Endothelial cell of umbilical vein (primary cell): ENCODE data around the gene GNRHR. TPM values are rescaled to one million over a fixed set of nuclear protein-coding genes. Genes with fewer than 3 reads are reported as not detected.

Experiments used
- BruUV-seq: library from RNA; stranded (reverse); fragments of 400-500 nt; replicated peaks from 2 replicates; lab custom pipeline; 2021; lab: Mats Ljungman, UMichigan
- CTCF ChIA-PET: fragments of 300-600, 350-600 bp; sonication (Branson Sonifier 250); formaldehyde crosslinking; loops from one replicate; lab custom pipeline; 2021; ENCODE audit warnings: antibody characterized with exemption, inconsistent platforms; lab: Charles Lee
- POLR2A ChIA-PET: fragments of 300-600, 350-600 bp; sonication (Branson Sonifier 250); formaldehyde crosslinking; loops from one replicate; lab custom pipeline; 2021; ENCODE audit warnings: antibody characterized with exemption, inconsistent platforms; lab: Charles Lee
- DNase-seq: peaks from one replicate; pipeline ENCODE4 v3.0.0-alpha.2; 2011; ENCODE audit warnings: low read depth, low spot score
- FAIRE-seq: peaks from 2 replicates; lab custom pipeline; 2011; peaks lifted over from hg19 to GRCh38; lab: Jason Lieb, UNC
- H2AFZ ChIP-seq: 2 replicates; pipeline ENCODE4 v1.6.0; 2012; ENCODE audit warnings: low read depth, low read length, control low read depth, inconsistent platforms
- H3K27ac ChIP-seq: 2 replicates; pipeline ENCODE4 v1.5.1; 2011; ENCODE audit warnings: low read depth, mild to moderate bottlenecking, control low read depth, low read length, moderate library complexity; ENCODE audit not compliant: insufficient read depth
- H3K27me3 ChIP-seq, 2 experiments: 2 replicates each; pipeline versions ENCODE4 v1.6.0 to v1.6.1; 2011; ENCODE audit warnings: low read length in 2 of 2, mixed read lengths in 1 of 2; ENCODE audit not compliant: control insufficient read depth in 2 of 2, insufficient read depth in 2 of 2
- H3K36me3 ChIP-seq, 2 experiments: 2 replicates in 1 of 2; 3 replicates in 1 of 2; pipeline ENCODE4 v1.5.1; 2011; ENCODE audit warnings: low read length in 2 of 2, mild to moderate bottlenecking in 1 of 2, moderate library complexity in 1 of 2; ENCODE audit not compliant: control insufficient read depth in 2 of 2, insufficient read depth in 2 of 2; ENCODE audit errors: extremely low read depth in 1 of 2
- H3K4me1 ChIP-seq: 3 replicates; pipeline ENCODE4 v1.5.1; 2011; ENCODE audit warnings: mild to moderate bottlenecking, low read length; ENCODE audit not compliant: control insufficient read depth, insufficient read depth; ENCODE audit errors: extremely low read depth
- H3K4me2 ChIP-seq: 2 replicates; pipeline ENCODE4 v1.6.1; 2011; ENCODE audit warnings: low read length, control low read depth, mixed read lengths; ENCODE audit not compliant: insufficient read depth
- H3K4me3 ChIP-seq, 3 experiments: fragments of 200-600 bp in 1 of 3; sonication (generic), shearing (Covaris generic) in 1 of 3; replicated peaks in 1 of 3; 2 replicates each; pipeline ENCODE4 v1.5.1; 2011 to 2016; ENCODE audit warnings: control low read depth in 3 of 3, low read length in 3 of 3, mild to moderate bottlenecking in 2 of 3, inconsistent platforms in 1 of 3, low read depth in 1 of 3, moderate library complexity in 1 of 3; ENCODE audit not compliant: insufficient read depth in 1 of 3
- H3K79me2 ChIP-seq: 2 replicates; pipeline ENCODE4 v1.6.0; 2012; ENCODE audit warnings: low read length, inconsistent platforms; ENCODE audit not compliant: control insufficient read depth, insufficient read depth
- H3K9ac ChIP-seq: replicated peaks from 2 replicates; pipeline ENCODE3; 2011; ENCODE audit warnings: low read length, control low read depth; ENCODE audit not compliant: insufficient read depth; ENCODE audit errors: extremely low read depth
- H3K9me1 ChIP-seq: replicated peaks from 3 replicates; pipeline ENCODE4 v1.6.0; 2011; ENCODE audit warnings: mild to moderate bottlenecking, low read length; ENCODE audit not compliant: control insufficient read depth, insufficient read depth; ENCODE audit errors: extremely low read depth
- H3K9me3 ChIP-seq: replicated peaks from 2 replicates; pipeline ENCODE4 v1.5.1; 2012; ENCODE audit warnings: low read length, inconsistent platforms; ENCODE audit not compliant: control insufficient read depth, insufficient read depth
- H4K20me1 ChIP-seq: replicated peaks from 2 replicates; pipeline ENCODE3; 2011; ENCODE audit warnings: mild to moderate bottlenecking, low read length; ENCODE audit not compliant: control insufficient read depth, insufficient read depth; ENCODE audit errors: extremely low read depth
- CTCF ChIP-seq, 2 donors: IDR thresholded peaks; 1 replicate in 1 of 2; 2 replicates in 1 of 2; pipeline ENCODE4 v1.5.1; 2011; ENCODE audit warnings: low read length in 2 of 2, mild to moderate bottlenecking in 2 of 2, moderate library complexity in 2 of 2, control low read depth in 1 of 2, inconsistent platforms in 1 of 2, low read depth in 1 of 2; ENCODE audit not compliant: insufficient read depth in 1 of 2; ENCODE audit errors: extremely low read depth in 1 of 2
- EZH2 ChIP-seq: IDR thresholded peaks from 2 replicates; pipeline ENCODE4 v1.6.1; 2012; ENCODE audit warnings: borderline replicate concordance, low read depth, mild to moderate bottlenecking, moderate library complexity, low read length, inconsistent platforms; ENCODE audit not compliant: severe bottlenecking
- FOS ChIP-seq: IDR thresholded peaks from 2 replicates; pipeline ENCODE4 v1.6.1; 2011; ENCODE audit warnings: mild to moderate bottlenecking, low read length, moderate library complexity, borderline replicate concordance; ENCODE audit not compliant: insufficient read depth
- GATA2 ChIP-seq: IDR thresholded peaks from 2 replicates; pipeline ENCODE4 v1.7.0; 2011; ENCODE audit warnings: low read depth, mild to moderate bottlenecking, moderate library complexity, mixed read lengths, low read length; ENCODE audit not compliant: insufficient read length, insufficient read depth
- JUN ChIP-seq: IDR thresholded peaks from 2 replicates; pipeline ENCODE4 v1.6.1; 2011; ENCODE audit warnings: borderline replicate concordance, low read depth; ENCODE audit not compliant: insufficient read length, insufficient read depth
- POLR2A ChIP-seq: IDR thresholded peaks from 2 replicates; pipeline ENCODE4 v1.6.1; 2012; ENCODE audit warnings: low read depth, mild to moderate bottlenecking, control low read depth, low read length
- POLR2AphosphoS5 ChIP-seq: IDR thresholded peaks from 2 replicates; pipeline ENCODE4 v1.6.1; 2012; ENCODE audit warnings: low read depth, mild to moderate bottlenecking, control low read depth, low read length, moderate library complexity; ENCODE audit not compliant: insufficient read depth
- dilution Hi-C: fragments of 300-500 bp; cut with MboI; formaldehyde crosslinking; loops from one replicate; pipeline ENCODE4 v1.15.0; 2019; ENCODE audit warnings: low sequenced_read_pairs; ENCODE audit not compliant: extremely low pct_ligation_motif_present
- intact Hi-C: fragments of 100-400 bp; cut with micrococcal nuclease; formaldehyde crosslinking; loops from one replicate; pipeline ENCODE4 v1.10.0; 2022
- polyA plus RNA-seq, 4 experiments: library from polyadenylated mRNA; depleted of rRNA in 3 of 4; stranded (reverse) in 3 of 4; unstranded in 1 of 4; fragments of >200 nt; gene quantifications; 2 replicates each; pipeline versions ENCODE4 v1.2.1 to v1.2.3, GENCODE V29; 2011 to 2012; ENCODE audit warnings: missing spikeins in 1 of 4
- total RNA-seq: library from RNA; stranded (reverse); gene quantifications from 2 replicates; pipeline ENCODE4 v1.2.3, GENCODE V29; 2021
- TF ChIP-seq, protein P1 (sequence below): IDR thresholded peaks from 2 replicates; pipeline ENCODE4 v1.6.1; 2011; ENCODE audit not compliant: insufficient read depth, insufficient read length

GNRHR gene
- total and polyA plus RNA-seq, 2 donors (not counting 3 experiments of a cell fraction or from before 2014, with no cell fraction given), result not detected

DNA sequence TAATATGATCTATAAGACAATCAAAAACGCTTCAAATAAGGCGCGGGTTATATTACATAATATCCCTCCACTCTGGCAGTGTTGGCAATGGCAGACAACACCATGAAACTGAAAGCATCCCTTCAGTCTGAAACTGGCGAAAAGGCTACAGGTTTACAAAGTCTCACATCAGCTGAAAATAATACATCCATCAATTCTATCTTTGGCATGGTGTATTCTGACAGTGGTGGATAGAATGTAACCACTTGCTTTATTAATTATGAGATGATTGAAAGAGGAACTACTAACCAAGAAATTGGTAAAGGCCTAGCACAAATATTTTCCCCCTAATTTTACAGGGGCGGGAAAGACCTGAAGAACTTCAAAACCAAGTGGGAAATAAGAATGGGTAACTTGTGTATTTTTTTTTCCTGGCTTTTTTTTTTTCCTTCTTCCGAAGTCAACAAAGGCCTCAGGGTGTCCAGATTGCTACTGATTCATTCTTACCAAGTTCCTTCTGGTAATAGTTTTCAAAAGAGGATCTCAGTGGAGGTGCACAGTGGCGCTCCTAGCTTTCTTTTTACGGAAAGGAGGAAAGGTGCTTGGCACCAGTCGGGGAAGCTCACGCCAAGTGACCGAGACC lies 54.0 kb downstream of the GNRHR start:
- H2AFZ ChIP-seq, result peak overlapping the region; percentile 68
- POLR2A ChIA-PET, result interaction anchor here (1.0 kb wide), 1 partner anchor 27 kb away, joined by 3 read pairs; no protein-coding TSS in a partner anchor

More for the DNA sequence above, 54.0 kb downstream of the GNRHR start:
- peaks cover 21% of the 10 kb centered on the region for H3K4me1 ChIP-seq
- H3K4me3 ChIP-seq, result peak overlapping the region; percentile 66 to 86 (median 84)
- peak overlapping the region; percentile 97 for H3K9ac ChIP-seq
- no peaks in the 10 kb centered on the region for H3K9me1 ChIP-seq
- dilution Hi-C loops, result no loop called here
- H3K4me2 ChIP-seq, result peak overlapping the region; percentile 96
- no peak for DNase-seq
- peaks cover 62% of the 10 kb centered on the region for H3K79me2 ChIP-seq
- FAIRE-seq, result no peak
- CTCF ChIA-PET, result interaction anchor here (0.7 to 2.5 kb wide), 10 partner anchors 12 to 211 kb away, joined by 3 to 21 read pairs (median 4); no protein-coding TSS in a partner anchor
- BruUV-seq, result TSS peak; percentile 44
- intact Hi-C loops, result loop anchor here (2.0 kb wide), 1 partner anchor 47 kb away; no protein-coding TSS in a partner anchor
- peaks cover 0 to 2% of the 10 kb centered on the region in 2 experiments for H3K36me3 ChIP-seq
- peaks cover 3% of the 10 kb centered on the region for H4K20me1 ChIP-seq
- no peak for TF ChIP-seq EZH2
- TF ChIP-seq, protein P1, sequence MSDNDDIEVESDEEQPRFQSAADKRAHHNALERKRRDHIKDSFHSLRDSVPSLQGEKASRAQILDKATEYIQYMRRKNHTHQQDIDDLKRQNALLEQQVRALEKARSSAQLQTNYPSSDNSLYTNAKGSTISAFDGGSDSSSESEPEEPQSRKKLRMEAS, result no peak
- no peak for TF ChIP-seq FOS
- no peak for TF ChIP-seq CTCF (IDR thresholded peaks at IDR 0.05; ENCODE audit: extremely low read depth in 1 of 2, insufficient read depth in 1 of 2, low read depth in 1 of 2, low read length in 2 of 2)
- no peak for TF ChIP-seq POLR2A
- no peak for TF ChIP-seq POLR2AphosphoS5
- no peak for TF ChIP-seq GATA2
- no peak for TF ChIP-seq JUN
- H3K27ac ChIP-seq, result peak overlapping the region; percentile 88
- H3K27me3 ChIP-seq, result no peaks in the 10 kb centered on the region
- H3K9me3 ChIP-seq, result no peaks in the 10 kb centered on the region
